GM18867 (cell line): ENCODE measurements around the gene SCAF4.
"Not testable (repeated sequence)": the region's sequence is repeated elsewhere in the genome, so short reads cannot be mapped to it uniquely, and the experiment has no call there.

ENCODE experiments used
- ATAC-seq: cut with Tn5 transposase; IDR thresholded peaks from one replicate; pipeline ENCODE4 v1.9.1; 2021; ENCODE audit warnings: mild to moderate bottlenecking, moderate library complexity; ENCODE audit not compliant: unreplicated experiment

The SCAF4 gene

GRCh38 chr21:31651491-31651890 lies 80.4 kb downstream of the SCAF4 start:
- not testable (repeated sequence) for ATAC-seq

GRCh38 chr21:31650930-31651329 lies 81.0 kb downstream of the SCAF4 start:
- ATAC-seq: no peak

- peak; percentile 74 for ATAC-seq
Observed at GRCh38 chr21:31647650-31648049, 84.3 kb downstream of the SCAF4 start.

- no peak for ATAC-seq
Observed at GRCh38 chr21:31644643-31645042, 87.3 kb downstream of the SCAF4 start.

- ATAC-seq: no peak
Observed at GRCh38 chr21:31641416-31641922, 90.4 kb downstream of the SCAF4 start.

- no peak for ATAC-seq
Observed at GRCh38 chr21:31636874-31637273, 95.0 kb downstream of the SCAF4 start.

GRCh38 chr21:31634993-31635392 lies 96.9 kb downstream of the SCAF4 start:
- ATAC-seq: no peak

- not testable (repeated sequence) for ATAC-seq
Observed at GRCh38 chr21:31631881-31632280, 100.0 kb downstream of the SCAF4 start.

- ATAC-seq: no peak
Observed at GRCh38 chr21:31629972-31630711, 101.8 kb downstream of the SCAF4 start.

GRCh38 chr21:31624961-31625491 lies 106.9 kb downstream of the SCAF4 start:
- no peak for ATAC-seq

- no peak for ATAC-seq
Observed at GRCh38 chr21:31624181-31624580, 107.7 kb downstream of the SCAF4 start.

- ATAC-seq: no peak
Observed at GRCh38 chr21:31623664-31624063, 108.3 kb downstream of the SCAF4 start.

- ATAC-seq: no peak
Observed at GRCh38 chr21:31622397-31622796, 109.5 kb downstream of the SCAF4 start.
